Ovary (tissue), 10 donors: Measurements from ENCODE around the gene GK. TPM values are rescaled to one million over a fixed set of nuclear protein-coding genes. Genes with fewer than 3 reads are reported as not detected.
A peak's percentile ranks its signal among the peaks of the same experiment; 100 is the strongest.

Source experiments
- DNase-seq, 5 donors: peaks; one replicate each; pipeline ENCODE4 v3.0.0-alpha.2; 2019 to 2020
- H3K27ac ChIP-seq, 2 donors: fragments of 200-600 bp; one replicate each; pipeline versions ENCODE4 v1.5.1 to v1.8.0; 2019 to 2022
- H3K27me3 ChIP-seq: fragments of 200-600 bp; one replicate; pipeline ENCODE4 v1.8.0; 2022
- H3K36me3 ChIP-seq: fragments of 200-600 bp; sonication (generic); one replicate; pipeline ENCODE4 v1.5.1; 2019
- H3K4me1 ChIP-seq: one replicate; pipeline ENCODE4 v1.8.1; 2013; ENCODE audit warnings: mild to moderate bottlenecking, moderate library complexity; ENCODE audit not compliant: insufficient read depth
- H3K4me3 ChIP-seq: fragments of 200-600 bp; sonication (generic); one replicate; pipeline ENCODE4 v1.5.1; 2017
- H3K9me3 ChIP-seq, 2 donors: fragments of 200-600 bp in 1 of 2; sonication (generic) in 1 of 2; one replicate each; pipeline versions ENCODE4 v1.5.1 to v1.8.1; 2013 to 2019; ENCODE audit warnings: mild to moderate bottlenecking in 1 of 2, moderate library complexity in 1 of 2
- EP300 ChIP-seq: sonication (generic); formaldehyde crosslinking; IDR thresholded peaks from one replicate; pipeline ENCODE4 v1.6.1; 2017; ENCODE audit warnings: antibody characterized with exemption
- POLR2A ChIP-seq: fragments of 450-650 bp; IDR thresholded peaks from one replicate; pipeline ENCODE4 v1.6.1; 2017; ENCODE audit warnings: antibody characterized with exemption, mild to moderate bottlenecking, moderate library complexity
- WGBS, 3 donors: extraction: QIAGEN DNeasy Blood & Tissue Kit in 1 of 3; methylation state at CpG; one replicate each; pipeline versions ENCODE4 v1.1.5 to v1.1.7; 2013 to 2017; 5-methylcytosine and 5-hydroxymethylcytosine counted together
- intact Hi-C, 4 donors: fragments of 100-400 bp; cut with DNase I; formaldehyde crosslinking; loops; one replicate each; pipeline versions ENCODE4 v1.11.0 to v1.15.1; 2022 to 2023
- long read RNA-seq, 3 donors: library from polyadenylated mRNA in 2 of 3; unstranded in 2 of 3; transcript quantifications; one replicate each; pipeline ENCODE4 v2.0.0 and lab custom pipeline, GENCODE V29; 2021 to 2026
- polyA plus RNA-seq, 2 donors: library from polyadenylated mRNA; stranded (reverse); fragments of 200-250 nt in 1 of 2; fragments of 350-450 nt in 1 of 2; fragmentation: Illumina TruSeq in 1 of 2; extraction: RNeasy Lipid Tissue Mini Kit (QIAGEN cat#74804) in 1 of 2; gene quantifications; one replicate each; pipeline ENCODE4 v1.2.3, GENCODE V29; 2013 to 2014
- total RNA-seq, 7 donors: library from RNA; depleted of rRNA in 2 of 7; stranded (reverse); fragments of >200 nt in 2 of 7; fragmentation: NEBNext Ultra II Directional in 3 of 7; extraction: Animal tissue kit (Norgen Biotek cat#: 25700) in 3 of 7; gene quantifications; one replicate each; pipeline versions ENCODE4 v1.1.0 to v1.2.4, GENCODE V29; 2016 to 2023
- TF ChIP-seq, protein P1 (sequence below), 3 donors: fragments of 450-650 bp in 2 of 3; fragments of 200-600 bp in 1 of 3; IDR thresholded peaks; one replicate each; pipeline versions ENCODE4 v1.5.1 to v1.8.0; 2016 to 2022; ENCODE audit warnings: antibody characterized with exemption in 3 of 3, mild to moderate bottlenecking in 1 of 3
- donor health status: DM: no; HTN: no; CAD: no; lungs with moderate emphysema.
- donor health status: DM: no; HTN: no; CAD: no.
- donor health status: Bipolar disorder and iron deficiency.
- donor health status: DM: yes; HTN: yes; CAD: no.
- donor health status: DM: no; HTN: no; CAD: no.
- donor health status: DM: yes; HTN: yes; CAD: no.

The GK gene
- 1 to 10 TPM; 4.4 to 6.7 (median 5.5) TPM for total RNA-seq
- polyA plus RNA-seq: 1 to 10 TPM; 2.1 to 5.3 TPM
- long read RNA-seq, donor 1, partial matches to known transcripts: 4 of 7 reads
- long read RNA-seq, donor 1, other reads (novel, unspliced or antisense): 3 of 7 reads
- long read RNA-seq, donor 2, full-length matches to known transcripts: 3 of 3 reads
- long read RNA-seq, donor 2, partial matches to known transcripts: 0 of 3 reads
- long read RNA-seq, donor 2, other reads (novel, unspliced or antisense): 0 of 3 reads
- long read RNA-seq, donor 3, partial matches to known transcripts: 0 of 2 reads
- long read RNA-seq, donor 3, other reads (novel, unspliced or antisense): 1 of 2 reads

DNA sequence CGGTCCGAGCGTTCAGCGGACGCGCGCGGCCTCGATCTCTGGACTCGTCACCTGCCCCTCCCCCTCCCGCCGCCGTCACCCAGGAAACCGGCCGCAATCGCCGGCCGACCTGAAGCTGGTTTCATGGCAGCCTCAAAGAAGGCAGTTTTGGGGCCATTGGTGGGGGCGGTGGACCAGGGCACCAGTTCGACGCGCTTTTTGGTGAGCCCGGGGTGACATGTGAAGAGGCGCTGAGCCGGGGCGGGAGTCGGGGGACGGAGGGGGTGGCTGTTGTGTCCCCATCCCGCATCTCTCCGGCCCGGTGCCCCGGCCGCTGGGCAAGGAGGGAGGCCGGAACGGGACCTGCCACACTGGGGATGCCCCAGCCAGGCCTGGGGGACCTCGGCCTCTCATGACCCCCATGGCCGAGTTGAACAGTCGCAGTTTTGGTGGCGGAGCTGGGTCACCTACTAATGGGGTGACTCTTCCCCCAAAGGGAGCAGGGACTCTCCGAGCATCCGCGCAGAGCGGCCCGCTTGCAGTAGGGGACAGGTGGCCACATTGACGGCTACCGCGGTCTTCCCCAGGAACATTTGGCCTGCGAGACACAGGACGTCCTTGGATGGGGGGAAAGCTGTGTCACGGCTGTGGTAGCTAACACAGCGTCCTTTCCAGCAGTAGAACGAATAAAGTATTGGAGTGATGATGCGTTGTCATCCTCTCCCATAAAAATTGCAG is at the start of gene GK:
Gene GK (plus strand): TSS at position 9 of the 717 bp plus-strand sequence. CDS start 115 bp downstream, at position 124.
- TF ChIP-seq, protein P1, sequence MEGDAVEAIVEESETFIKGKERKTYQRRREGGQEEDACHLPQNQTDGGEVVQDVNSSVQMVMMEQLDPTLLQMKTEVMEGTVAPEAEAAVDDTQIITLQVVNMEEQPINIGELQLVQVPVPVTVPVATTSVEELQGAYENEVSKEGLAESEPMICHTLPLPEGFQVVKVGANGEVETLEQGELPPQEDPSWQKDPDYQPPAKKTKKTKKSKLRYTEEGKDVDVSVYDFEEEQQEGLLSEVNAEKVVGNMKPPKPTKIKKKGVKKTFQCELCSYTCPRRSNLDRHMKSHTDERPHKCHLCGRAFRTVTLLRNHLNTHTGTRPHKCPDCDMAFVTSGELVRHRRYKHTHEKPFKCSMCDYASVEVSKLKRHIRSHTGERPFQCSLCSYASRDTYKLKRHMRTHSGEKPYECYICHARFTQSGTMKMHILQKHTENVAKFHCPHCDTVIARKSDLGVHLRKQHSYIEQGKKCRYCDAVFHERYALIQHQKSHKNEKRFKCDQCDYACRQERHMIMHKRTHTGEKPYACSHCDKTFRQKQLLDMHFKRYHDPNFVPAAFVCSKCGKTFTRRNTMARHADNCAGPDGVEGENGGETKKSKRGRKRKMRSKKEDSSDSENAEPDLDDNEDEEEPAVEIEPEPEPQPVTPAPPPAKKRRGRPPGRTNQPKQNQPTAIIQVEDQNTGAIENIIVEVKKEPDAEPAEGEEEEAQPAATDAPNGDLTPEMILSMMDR (IDR thresholded peaks at IDR 0.05): no peak
- peak; percentile 21 for TF ChIP-seq POLR2A
- TF ChIP-seq EP300: no peak
- H3K4me3 ChIP-seq: peak within 1 kb of the TSS; percentile 59
- WGBS, 3 donors: 41 to 58% (median 49%) methylated on average over 48 to 53 of the region's 53 CpGs
- no peaks in the 10 kb centered on the region for H3K4me1 ChIP-seq
- no peaks in the 10 kb centered on the region for H3K27me3 ChIP-seq
- H3K27ac ChIP-seq: peak within 1 kb of the TSS in 1 of 2 donors; percentile 47
- peak in 2 of 5 donors; percentile 23 to 49 for DNase-seq
- H3K9me3 ChIP-seq: no peaks in the 10 kb centered on the region
- intact Hi-C loops: no loop called here
- H3K36me3 ChIP-seq: no peaks in the 10 kb centered on the region

DNA sequence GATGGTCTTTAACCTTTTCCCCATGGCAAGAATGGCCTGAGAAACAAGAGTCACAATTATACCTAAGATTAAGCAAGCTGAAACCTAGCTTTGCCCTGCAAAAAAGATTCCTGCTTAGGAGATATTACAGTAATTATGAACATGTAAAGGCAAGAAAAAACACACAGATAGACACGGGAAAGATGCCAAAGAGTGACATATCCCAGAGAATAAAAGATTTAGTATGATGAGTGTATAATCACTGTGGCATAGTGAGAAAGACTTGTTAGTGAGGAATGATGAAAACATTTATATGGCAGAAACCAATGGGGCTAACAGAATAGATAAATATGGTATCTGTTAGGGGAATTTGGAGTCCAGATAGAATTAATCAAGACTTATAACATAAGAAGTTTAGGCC is 46.1 kb upstream of the GK start:
- Histone ChIP-seq H3K4me1 (no peaks in the 10 kb centered on the region), H3K36me3 (no peaks in the 10 kb centered on the region), H3K9me3 (no peaks in the 10 kb centered on the region), H3K27me3 (no peaks in the 10 kb centered on the region), H3K4me3 (no peak overlapping the region), H3K27ac (no peak overlapping the region)
- WGBS, 3 donors: 28 to 41% (median 32%) methylated on average over 1 of the region's 1 CpG
- intact Hi-C loops: no loop called here
- TF ChIP-seq, protein P1 (IDR thresholded peaks at IDR 0.05): no peak
- TF ChIP-seq POLR2A: no peak
- no peak for DNase-seq

DNA sequence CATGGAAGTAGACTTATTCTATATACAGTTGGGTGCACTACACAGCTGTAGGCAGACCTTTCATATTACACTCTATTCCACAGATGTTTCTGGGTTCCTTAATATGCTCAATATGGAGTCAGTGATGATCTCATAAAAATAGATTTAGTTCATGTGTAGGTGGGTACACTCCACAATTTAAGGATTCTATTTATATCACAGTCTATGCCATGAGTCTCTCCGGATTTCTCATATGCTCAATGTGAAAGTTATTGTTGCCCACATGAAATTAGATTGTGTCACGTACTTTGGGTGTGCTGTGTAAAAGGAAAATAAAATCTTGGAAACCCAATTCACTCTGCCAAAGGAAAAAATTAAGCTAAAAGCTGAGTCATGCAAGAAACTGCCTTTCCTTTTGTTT is 43.2 kb upstream of the GK start:
- H3K4me3 ChIP-seq: no peak overlapping the region
- no peaks in the 10 kb centered on the region for H3K9me3 ChIP-seq
- no peak overlapping the region for H3K27ac ChIP-seq
- no peaks in the 10 kb centered on the region for H3K4me1 ChIP-seq
- 51 to 55% (median 52%) methylated on average over 2 of the region's 2 CpGs for WGBS, 3 donors
- no peaks in the 10 kb centered on the region for H3K27me3 ChIP-seq
- H3K36me3 ChIP-seq: no peaks in the 10 kb centered on the region
- TF ChIP-seq EP300: no peak
- TF ChIP-seq POLR2A: no peak
- TF ChIP-seq, protein P1 (IDR thresholded peaks at IDR 0.05): no peak
- intact Hi-C loops: no loop called here
- no peak for DNase-seq

DNA sequence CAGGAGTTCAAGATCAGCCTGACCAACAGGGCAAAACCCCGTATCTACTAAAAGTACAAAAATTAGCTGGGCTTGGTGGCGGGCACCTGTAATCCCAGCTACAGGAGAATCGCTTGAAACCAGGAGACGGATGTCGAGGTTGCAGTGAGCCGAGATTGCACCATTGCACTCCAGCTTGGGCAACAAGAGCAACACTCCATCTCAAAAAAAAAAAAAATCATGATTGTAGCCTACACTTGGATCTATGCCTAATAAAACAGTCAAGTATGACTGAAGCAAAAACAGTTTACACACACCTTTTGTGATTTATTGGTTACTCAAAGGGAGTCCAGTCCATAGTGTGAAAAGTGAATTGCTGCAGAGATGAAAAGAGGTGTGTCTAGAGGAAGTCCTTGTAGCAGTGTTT is 41.0 kb upstream of the GK start:
- Histone ChIP-seq H3K9me3 (no peaks in the 10 kb centered on the region), H3K4me1 (no peaks in the 10 kb centered on the region), H3K4me3 (no peak overlapping the region), H3K27me3 (no peaks in the 10 kb centered on the region), H3K27ac (no peak overlapping the region), H3K36me3 (no peaks in the 10 kb centered on the region)
- DNase-seq: no peak
- intact Hi-C loops: no loop called here
- WGBS, 3 donors: 85 to 89% (median 89%) methylated on average over 6 of the region's 6 CpGs
- TF ChIP-seq, protein P1 (IDR thresholded peaks at IDR 0.05): no peak
- TF ChIP-seq EP300 (no peak), POLR2A (no peak)
